Liver (tissue), 2 donors: ENCODE results near the gene ZNF488.

ENCODE experiments used
- SP1 ChIP-seq: IDR thresholded peaks from 2 replicates; pipeline ENCODE4 v1.6.1; 2018; ENCODE audit warnings: antibody characterized with exemption, mild to moderate bottlenecking
- TAF1 ChIP-seq: conservative IDR thresholded peaks from 2 replicates; pipeline ENCODE4 v1.6.1; 2016; ENCODE audit warnings: antibody characterized with exemption, mild to moderate bottlenecking
- YY1 ChIP-seq: IDR thresholded peaks from 2 replicates; pipeline ENCODE4 v1.6.1; 2016; ENCODE audit warnings: antibody characterized with exemption, mild to moderate bottlenecking
- TF ChIP-seq, protein P1 (sequence below): IDR thresholded peaks from 2 replicates; pipeline ENCODE4 v1.6.1; 2016; ENCODE audit warnings: antibody characterized with exemption
- TF ChIP-seq, protein P2 (sequence below): IDR thresholded peaks from 2 replicates; pipeline ENCODE4 v1.6.1; 2016; ENCODE audit warnings: antibody characterized with exemption, mild to moderate bottlenecking
- donor health status: healthy.

DNA sequence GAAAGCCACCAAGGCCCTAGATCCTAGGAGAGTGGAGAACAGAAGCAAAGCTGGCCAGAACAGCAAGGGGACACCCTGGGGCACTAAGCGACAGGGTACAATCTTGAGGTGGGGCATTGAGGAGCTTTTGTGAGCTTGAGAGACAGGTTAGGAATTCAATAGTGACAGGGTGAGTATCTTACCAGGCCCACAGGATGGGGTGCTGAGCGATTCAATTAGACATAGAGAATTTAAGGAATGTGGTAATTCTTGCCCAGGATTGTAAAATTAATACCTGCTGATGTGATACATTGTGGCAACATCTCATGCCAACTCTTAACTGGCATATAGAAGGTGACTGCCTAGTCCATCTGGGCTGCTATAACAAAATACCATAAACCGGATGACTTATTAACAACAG is 21.9 kb downstream of the ZNF488 start:
- TF ChIP-seq, protein P1, sequence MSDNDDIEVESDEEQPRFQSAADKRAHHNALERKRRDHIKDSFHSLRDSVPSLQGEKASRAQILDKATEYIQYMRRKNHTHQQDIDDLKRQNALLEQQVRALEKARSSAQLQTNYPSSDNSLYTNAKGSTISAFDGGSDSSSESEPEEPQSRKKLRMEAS = no peak
- TF ChIP-seq TAF1 (no peak), YY1 (no peak), SP1 (no peak)
- TF ChIP-seq, protein P2, sequence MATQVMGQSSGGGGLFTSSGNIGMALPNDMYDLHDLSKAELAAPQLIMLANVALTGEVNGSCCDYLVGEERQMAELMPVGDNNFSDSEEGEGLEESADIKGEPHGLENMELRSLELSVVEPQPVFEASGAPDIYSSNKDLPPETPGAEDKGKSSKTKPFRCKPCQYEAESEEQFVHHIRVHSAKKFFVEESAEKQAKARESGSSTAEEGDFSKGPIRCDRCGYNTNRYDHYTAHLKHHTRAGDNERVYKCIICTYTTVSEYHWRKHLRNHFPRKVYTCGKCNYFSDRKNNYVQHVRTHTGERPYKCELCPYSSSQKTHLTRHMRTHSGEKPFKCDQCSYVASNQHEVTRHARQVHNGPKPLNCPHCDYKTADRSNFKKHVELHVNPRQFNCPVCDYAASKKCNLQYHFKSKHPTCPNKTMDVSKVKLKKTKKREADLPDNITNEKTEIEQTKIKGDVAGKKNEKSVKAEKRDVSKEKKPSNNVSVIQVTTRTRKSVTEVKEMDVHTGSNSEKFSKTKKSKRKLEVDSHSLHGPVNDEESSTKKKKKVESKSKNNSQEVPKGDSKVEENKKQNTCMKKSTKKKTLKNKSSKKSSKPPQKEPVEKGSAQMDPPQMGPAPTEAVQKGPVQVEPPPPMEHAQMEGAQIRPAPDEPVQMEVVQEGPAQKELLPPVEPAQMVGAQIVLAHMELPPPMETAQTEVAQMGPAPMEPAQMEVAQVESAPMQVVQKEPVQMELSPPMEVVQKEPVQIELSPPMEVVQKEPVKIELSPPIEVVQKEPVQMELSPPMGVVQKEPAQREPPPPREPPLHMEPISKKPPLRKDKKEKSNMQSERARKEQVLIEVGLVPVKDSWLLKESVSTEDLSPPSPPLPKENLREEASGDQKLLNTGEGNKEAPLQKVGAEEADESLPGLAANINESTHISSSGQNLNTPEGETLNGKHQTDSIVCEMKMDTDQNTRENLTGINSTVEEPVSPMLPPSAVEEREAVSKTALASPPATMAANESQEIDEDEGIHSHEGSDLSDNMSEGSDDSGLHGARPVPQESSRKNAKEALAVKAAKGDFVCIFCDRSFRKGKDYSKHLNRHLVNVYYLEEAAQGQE = no peak
